Loucy (cell line): ENCODE data around the gene PNMA6E.

Experiments used
- H2AFZ ChIP-seq: fragments of 200-600 bp; sonication (generic); 2 replicates; pipeline ENCODE4 v1.6.0; 2016; ENCODE audit warnings: antibody characterized with exemption, mild to moderate bottlenecking, low read length, moderate library complexity
- H3F3A ChIP-seq: fragments of 200-600 bp; 2 replicates; pipeline ENCODE4 v1.6.0; 2016; ENCODE audit warnings: antibody characterized with exemption, low read depth, mild to moderate bottlenecking
- H3K27me3 ChIP-seq: fragments of 200-600 bp; sonication (generic); 2 replicates; pipeline ENCODE4 v1.6.1; 2014; ENCODE audit warnings: low read length, mild to moderate bottlenecking; ENCODE audit not compliant: insufficient read depth, poor library complexity, severe bottlenecking
- H3K36me3 ChIP-seq: fragments of 200-600 bp; sonication (generic); 2 replicates; pipeline ENCODE4 v1.6.1; 2016; ENCODE audit warnings: low read length; ENCODE audit not compliant: insufficient read depth
- H3K4me1 ChIP-seq: fragments of 200-600 bp; sonication (generic); 2 replicates; pipeline ENCODE4 v1.5.1; 2014; ENCODE audit warnings: low read length, mild to moderate bottlenecking; ENCODE audit not compliant: insufficient read depth, poor library complexity, severe bottlenecking
- H3K4me2 ChIP-seq: fragments of 200-600 bp; sonication (generic); 2 replicates; pipeline ENCODE4 v1.6.0; 2014; ENCODE audit warnings: antibody characterized with exemption, low read length, low read depth, mild to moderate bottlenecking; ENCODE audit not compliant: poor library complexity, severe bottlenecking
- H3K4me3 ChIP-seq: fragments of 200-600 bp; sonication (generic); 2 replicates; pipeline ENCODE4 v1.5.1; 2014; ENCODE audit warnings: low read length, mild to moderate bottlenecking, mixed read lengths; ENCODE audit not compliant: poor library complexity, severe bottlenecking
- H3K79me2 ChIP-seq: fragments of 200-600 bp; sonication (generic); 2 replicates; pipeline ENCODE4 v1.6.1; 2014; ENCODE audit warnings: low read length; ENCODE audit not compliant: insufficient read depth
- H3K9ac ChIP-seq: fragments of 200-600 bp; sonication (generic); 2 replicates; pipeline ENCODE4 v1.6.0; 2014; ENCODE audit warnings: mild to moderate bottlenecking, low read depth, low read length, moderate library complexity; ENCODE audit not compliant: poor library complexity, severe bottlenecking
- H3K9me2 ChIP-seq: fragments of 200-600 bp; sonication (generic); replicated peaks from 2 replicates; pipeline ENCODE4 v1.6.1; 2016; ENCODE audit warnings: low read depth, low read length, mixed read lengths
- H3K9me3 ChIP-seq: fragments of 200-600 bp; sonication (generic); 2 replicates; pipeline ENCODE4 v1.6.1; 2014; ENCODE audit warnings: mild to moderate bottlenecking, antibody characterized with exemption, low read length, low read depth; ENCODE audit not compliant: insufficient read depth
- H4K20me1 ChIP-seq: fragments of 200-600 bp; sonication (generic); 2 replicates; pipeline ENCODE4 v1.6.0; 2014; ENCODE audit warnings: antibody characterized with exemption, low read length, mild to moderate bottlenecking; ENCODE audit not compliant: insufficient read depth, poor library complexity, severe bottlenecking
- CTCF ChIP-seq: fragments of 200-600 bp; sonication (generic); conservative IDR thresholded peaks from 2 replicates; pipeline ENCODE4 v1.5.1; 2014; ENCODE audit warnings: mild to moderate bottlenecking, antibody characterized with exemption, low read length
- EZH2phosphoT487 ChIP-seq: fragments of 200-600 bp; IDR thresholded peaks from 2 replicates; pipeline ENCODE4 v1.6.1; 2018; ENCODE audit warnings: antibody characterized with exemption, mild to moderate bottlenecking, moderate library complexity, borderline replicate concordance

The PNMA6E gene

GRCh38 chrX:153381684-153382532, 19.2 kb downstream of the PNMA6E start:
- Histone ChIP-seq H4K20me1 (no peaks in the 10 kb centered on the region), H3K4me3 (no peak overlapping the region), H3K4me1 (no peaks in the 10 kb centered on the region), H3K9me3 (no peaks in the 10 kb centered on the region), H3F3A (no peaks in the 10 kb centered on the region), H3K4me2 (no peak overlapping the region), H2AFZ (no peak overlapping the region), H3K9me2 (no peaks in the 10 kb centered on the region), H3K9ac (no peak overlapping the region), H3K36me3 (no peaks in the 10 kb centered on the region), H3K27me3 (no peaks in the 10 kb centered on the region), H3K79me2 (no peaks in the 10 kb centered on the region)
- TF ChIP-seq EZH2phosphoT487 (no peak), CTCF (peak; percentile 24)

- no peak overlapping the region for H3K4me3 ChIP-seq
- no peak overlapping the region for H2AFZ ChIP-seq
- H3K9me3 ChIP-seq: no peaks in the 10 kb centered on the region
- no peak for TF ChIP-seq CTCF
- TF ChIP-seq EZH2phosphoT487: no peak
- no peaks in the 10 kb centered on the region for H3K27me3 ChIP-seq
- H3K36me3 ChIP-seq: no peaks in the 10 kb centered on the region
- H3K79me2 ChIP-seq: no peaks in the 10 kb centered on the region
- no peak overlapping the region for H3K4me2 ChIP-seq
- H3F3A ChIP-seq: no peaks in the 10 kb centered on the region
- no peaks in the 10 kb centered on the region for H3K9me2 ChIP-seq
- no peaks in the 10 kb centered on the region for H3K4me1 ChIP-seq
- no peaks in the 10 kb centered on the region for H4K20me1 ChIP-seq
- H3K9ac ChIP-seq: no peak overlapping the region
Observed at GRCh38 chrX:153380691-153381090, 20.5 kb downstream of the PNMA6E start.

- no peaks in the 10 kb centered on the region for H3K27me3 ChIP-seq
- no peak overlapping the region for H2AFZ ChIP-seq
- no peak overlapping the region for H3K4me3 ChIP-seq
- H3K9ac ChIP-seq: no peak overlapping the region
- H3K79me2 ChIP-seq: no peaks in the 10 kb centered on the region
- H3K36me3 ChIP-seq: no peaks in the 10 kb centered on the region
- no peaks in the 10 kb centered on the region for H3K9me3 ChIP-seq
- H3F3A ChIP-seq: no peaks in the 10 kb centered on the region
- no peak for TF ChIP-seq CTCF
- no peak for TF ChIP-seq EZH2phosphoT487
- no peaks in the 10 kb centered on the region for H3K4me1 ChIP-seq
- no peak overlapping the region for H3K4me2 ChIP-seq
- no peaks in the 10 kb centered on the region for H4K20me1 ChIP-seq
- no peaks in the 10 kb centered on the region for H3K9me2 ChIP-seq
Observed at GRCh38 chrX:153379971-153380581, 21.1 kb downstream of the PNMA6E start.
